PFSK-1 (cell line): ENCODE results near the gene INSR.

Experiments used
- FOXP2 ChIP-seq: optimal IDR thresholded peaks from 2 replicates; pipeline ENCODE3; 2011; ENCODE audit warnings: borderline replicate concordance, control low read depth, inconsistent platforms; ENCODE audit not compliant: insufficient read depth; ENCODE audit errors: extremely low read length, extremely low read depth
- POLR2AphosphoS5 ChIP-seq: IDR thresholded peaks from 2 replicates; pipeline ENCODE4 v1.6.1; 2012; ENCODE audit warnings: low read depth, mild to moderate bottlenecking, control low read depth, low read length, moderate library complexity
- REST ChIP-seq, 2 experiments: IDR thresholded peaks; 2 replicates each; pipeline versions ENCODE4 v1.6.1 to v1.8.0; 2011 to 2012; ENCODE audit warnings: low read depth in 2 of 2, low read length in 2 of 2, control low read depth in 1 of 2, inconsistent platforms in 1 of 2, mild to moderate bottlenecking in 1 of 2, moderate library complexity in 1 of 2; ENCODE audit not compliant: insufficient read depth in 1 of 2
- SIN3A ChIP-seq: IDR thresholded peaks from 2 replicates; pipeline ENCODE4 v1.6.1; 2012; ENCODE audit warnings: mild to moderate bottlenecking, low read length, moderate library complexity, borderline replicate concordance; ENCODE audit not compliant: insufficient read depth
- TAF1 ChIP-seq: IDR thresholded peaks from 2 replicates; pipeline ENCODE4 v1.6.1; 2012; ENCODE audit warnings: low read length, control low read depth, borderline replicate concordance; ENCODE audit not compliant: insufficient read depth

- TF ChIP-seq REST (IDR thresholded peaks at IDR 0.05; ENCODE audit: insufficient read depth in 1 of 2, low read depth in 2 of 2, low read length in 2 of 2) (no peak), TAF1 (no peak), POLR2AphosphoS5 (no peak), FOXP2 (no peak), SIN3A (no peak)
These were observed 35.3 kb downstream of the INSR start for GRCh38 chr19:7258840-7259395.
